HepG2 (cell line): ENCODE results near the gene TRMT112. TPM values are rescaled to one million over a fixed set of nuclear protein-coding genes. Genes with fewer than 3 reads are reported as not detected.

Source experiments
- ATAC-seq: fragments of 200-7000 bp; cut with Tn5 transposase; 3 replicates; pipeline ENCODE4 v1.9.1; 2020; ENCODE audit warnings: mild to moderate bottlenecking, moderate library complexity
- BruUV-seq: library from RNA; stranded (reverse); fragments of 400-500 nt; replicated peaks from 2 replicates; lab custom pipeline; 2021; lab: Mats Ljungman, UMichigan
- CTCF ChIA-PET: fragments of 300-600 bp; formaldehyde crosslinking; extraction: SDS; loops from one replicate; lab custom pipeline; 2021; ENCODE audit warnings: low total read pairs, inconsistent platforms, low intra/inter-chr PET ratio; lab: Yijun Ruan, JAX
- POLR2A ChIA-PET: fragments of 350-600 bp; sonication (Branson Sonifier 250); formaldehyde crosslinking; loops from one replicate; lab custom pipeline; 2020; ENCODE audit warnings: antibody characterized with exemption, inconsistent platforms; lab: Yijun Ruan, JAX
- DNase-seq: peaks from one replicate; pipeline ENCODE4 v3.0.0-alpha.2; 2015; ENCODE audit warnings: low spot score
- FAIRE-seq: peaks from 3 replicates; lab custom pipeline; 2011; peaks lifted over from hg19 to GRCh38; lab: Jason Lieb, UNC
- H2AFZ ChIP-seq: one replicate; pipeline ENCODE4 v1.6.1; 2011; ENCODE audit warnings: low read length, inconsistent platforms
- H3K27ac ChIP-seq: fragments of 300-600 bp; 3 replicates; pipeline ENCODE4 v1.8.0; 2011; ENCODE audit warnings: mixed run types, mild to moderate bottlenecking, mixed read lengths, low read length, inconsistent platforms; ENCODE audit not compliant: insufficient read depth; ENCODE audit errors: extremely low read length
- H3K27me3 ChIP-seq, 2 experiments: fragments of 200-600 bp in 1 of 2; 2 replicates in 1 of 2; 3 replicates in 1 of 2; pipeline versions ENCODE4 v1.6.0 to v1.8.0; 2011; ENCODE audit warnings: low read length in 2 of 2, mild to moderate bottlenecking in 2 of 2, moderate library complexity in 2 of 2, inconsistent platforms in 1 of 2; ENCODE audit not compliant: insufficient read depth in 2 of 2, control insufficient read depth in 1 of 2
- H3K36me3 ChIP-seq, 2 experiments: fragments of 200-600 bp in 1 of 2; replicated peaks in 1 of 2; 2 replicates in 1 of 2; 3 replicates in 1 of 2; pipeline versions ENCODE4 v1.5.1 to v1.8.0; 2011; ENCODE audit warnings: low read length in 2 of 2, inconsistent platforms in 1 of 2; ENCODE audit not compliant: insufficient read depth in 2 of 2, control insufficient read depth in 1 of 2
- H3K4me1 ChIP-seq: 2 replicates; pipeline ENCODE4 v1.5.1; 2012; ENCODE audit warnings: low read length, inconsistent platforms; ENCODE audit not compliant: insufficient read depth
- H3K4me2 ChIP-seq: 2 replicates; pipeline ENCODE4 v1.6.0; 2011; ENCODE audit warnings: low read depth, low read length, inconsistent platforms
- H3K4me3 ChIP-seq, 3 experiments: fragments of 200-600 bp in 1 of 3; sonication (generic), shearing (Covaris generic) in 1 of 3; replicated peaks in 1 of 3; 2 replicates each; pipeline ENCODE4 v1.5.1; 2011 to 2016; ENCODE audit warnings: low read length in 3 of 3, inconsistent platforms in 2 of 3, low read depth in 2 of 3, mild to moderate bottlenecking in 2 of 3, control low read depth in 1 of 3, mixed read lengths in 1 of 3; ENCODE audit not compliant: insufficient read depth in 1 of 3
- H3K79me2 ChIP-seq: one replicate; pipeline ENCODE4 v1.6.1; 2011; ENCODE audit warnings: low read length, inconsistent platforms; ENCODE audit not compliant: insufficient read depth
- H3K9ac ChIP-seq: 2 replicates; pipeline ENCODE4 v1.6.0; 2011; ENCODE audit warnings: mild to moderate bottlenecking, low read depth, low read length, inconsistent platforms; ENCODE audit not compliant: insufficient read depth
- H3K9me3 ChIP-seq: 2 replicates; pipeline ENCODE4 v1.5.1; 2012; ENCODE audit warnings: mild to moderate bottlenecking, low read length
- H4K20me1 ChIP-seq: 2 replicates; pipeline ENCODE4 v1.6.0; 2011; ENCODE audit warnings: inconsistent platforms, mild to moderate bottlenecking, low read length, moderate library complexity; ENCODE audit not compliant: insufficient read depth
- AKAP8 ChIP-seq: sonication (generic); formaldehyde crosslinking; IDR thresholded peaks from 2 replicates; pipeline ENCODE4 v1.5.1; 2020; ENCODE audit warnings: mild to moderate bottlenecking, missing genetic modification reagents
- ATF7-NPFF ChIP-seq: sonication (generic); formaldehyde crosslinking; IDR thresholded peaks from 2 replicates; pipeline ENCODE4 v1.8.1; 2023; ENCODE audit warnings: mild to moderate bottlenecking, low read depth, missing genetic modification reagents, moderate library complexity
- FOSL2 ChIP-seq: sonication (generic); formaldehyde crosslinking; IDR thresholded peaks from 2 replicates; pipeline ENCODE4 v1.4.0; 2020; ENCODE audit warnings: missing genetic modification reagents
- HOXA5 ChIP-seq: sonication (generic); formaldehyde crosslinking; IDR thresholded peaks from 2 replicates; pipeline ENCODE4 v1.4.0; 2020; ENCODE audit warnings: missing genetic modification reagents
- MEIS2 ChIP-seq: sonication (generic); formaldehyde crosslinking; IDR thresholded peaks from 2 replicates; pipeline ENCODE4 v1.9.0; 2021; ENCODE audit warnings: mild to moderate bottlenecking, missing genetic modification reagents
- NFIB ChIP-seq: sonication (generic); formaldehyde crosslinking; IDR thresholded peaks from 2 replicates; pipeline ENCODE4 v1.9.0; 2021; ENCODE audit warnings: missing genetic modification reagents, mild to moderate bottlenecking, borderline replicate concordance
- POGK ChIP-seq: sonication (generic); formaldehyde crosslinking; conservative IDR thresholded peaks from 2 replicates; pipeline ENCODE4 v1.8.0; 2022; ENCODE audit warnings: mild to moderate bottlenecking, moderate library complexity, missing genetic modification reagents
- RAD21 ChIP-seq: fragments of 450-650 bp; formaldehyde crosslinking; IDR thresholded peaks from 2 replicates; pipeline ENCODE4 v1.5.0; 2020; ENCODE audit warnings: mild to moderate bottlenecking
- TMF1 ChIP-seq: sonication (generic); formaldehyde crosslinking; IDR thresholded peaks from 2 replicates; pipeline ENCODE4 v1.8.1; 2022; ENCODE audit warnings: low read depth, missing genetic modification reagents
- ZNF3 ChIP-seq: IDR thresholded peaks from 2 replicates; pipeline ENCODE4 v1.7.0; 2017; ENCODE audit warnings: inconsistent platforms
- ZNF441 ChIP-seq: sonication (generic); formaldehyde crosslinking; IDR thresholded peaks from 2 replicates; pipeline ENCODE4 v1.7.0; 2021; ENCODE audit warnings: missing genetic modification reagents, borderline replicate concordance
- WGBS: methylation state at CpG from one replicate; pipeline ENCODE4 v1.1.6; 2017; ENCODE audit warnings: low lambda C conversion rate; 5-methylcytosine and 5-hydroxymethylcytosine counted together
- in situ Hi-C: cut with HindIII; loops from 2 replicates; pipeline ENCODE4 v1.10.0; 2017; ENCODE audit warnings: low pct_unique_long_range_greater_than_20kb; ENCODE audit not compliant: extremely low pct_ligation_motif_present
- intact Hi-C: fragments of 100-400 bp; cut with micrococcal nuclease; formaldehyde crosslinking; loops from one replicate; pipeline ENCODE4 v1.10.0; 2022; ENCODE audit not compliant: unreplicated experiment
- polyA plus RNA-seq, 8 experiments: library from polyadenylated mRNA; depleted of rRNA in 3 of 8; stranded (reverse) in 7 of 8; unstranded in 1 of 8; fragments of >200 nt; fragmentation: Illumina TruSeq in 4 of 8; extraction: Trizol in 4 of 8; gene quantifications; 2 replicates each; pipeline versions ENCODE4 v1.2.1 to v1.2.3, GENCODE V29; 2011 to 2016; ENCODE audit warnings: low read depth in 4 of 8, missing spikeins in 1 of 8, mixed read lengths in 1 of 8; ENCODE audit not compliant: insufficient read depth in 1 of 8
- total RNA-seq, 5 experiments: library from RNA; depleted of rRNA; stranded (reverse); fragments of >200 nt; fragmentation: Illumina TruSeq; extraction: Trizol; gene quantifications; 2 replicates each; pipeline ENCODE4 v1.2.3, GENCODE V29; 2016; ENCODE audit warnings: low read depth in 1 of 5
- TF ChIP-seq, protein P1 (sequence below): sonication (generic); formaldehyde crosslinking; IDR thresholded peaks from 2 replicates; pipeline ENCODE4 v1.5.0; 2020; ENCODE audit warnings: mild to moderate bottlenecking, missing genetic modification reagents, borderline replicate concordance

The TRMT112 gene
- total and polyA plus RNA-seq, 2 of the 13 experiments (the other 11 are each of a cell fraction or from before 2014, with no cell fraction given): 186 to 409 TPM

DNA sequence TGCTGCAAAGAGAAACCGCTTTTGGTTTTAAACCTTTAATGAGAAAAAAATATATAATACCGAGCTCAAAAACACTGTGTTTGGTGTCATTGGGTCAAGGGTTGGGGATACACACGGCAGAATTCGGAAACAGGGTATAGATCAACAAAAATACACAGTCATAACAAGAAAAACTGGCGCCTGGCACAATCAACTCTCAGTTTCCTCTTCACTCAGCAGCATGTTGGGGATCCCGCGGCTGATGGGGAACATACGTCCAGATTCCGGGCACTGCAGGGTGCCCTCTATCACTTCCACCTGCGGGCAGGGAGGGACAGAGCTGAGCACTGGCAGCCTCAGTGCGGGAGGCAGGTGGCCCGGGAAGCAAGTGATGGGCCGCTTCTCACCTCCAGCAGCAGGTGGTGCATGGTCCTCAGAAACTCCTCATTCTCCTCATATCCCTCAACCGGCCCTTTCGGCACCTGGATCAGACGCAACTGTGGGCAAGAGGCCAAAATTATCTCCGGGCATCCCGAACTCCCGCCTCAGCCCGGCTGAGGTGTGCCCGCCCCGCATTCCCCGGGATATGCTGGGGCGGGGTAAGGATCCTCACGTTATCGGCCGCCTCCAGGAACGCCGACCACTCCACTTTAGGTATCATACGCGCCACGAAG lies 561 bp downstream of the TRMT112 start:
- DNase-seq: peak; percentile 41
- WGBS: 4% methylated on average over 13 of the region's 32 CpGs
- in situ Hi-C loops (no loop called here), intact Hi-C loops (loop anchor here (2.0 kb wide), 1 partner anchor 42 kb away; the partner anchor contains the start of gene RPS6KA4)
- ATAC-seq: peak; percentile 12
- Histone ChIP-seq H3K9me3 (no peaks in the 10 kb centered on the region), H4K20me1 (no peaks in the 10 kb centered on the region), H3K79me2 (peaks cover 15% of the 10 kb centered on the region), H3K27me3 (no peaks in the 10 kb centered on the region; a peak in 1 of 5 replicates), H2AFZ (no peak overlapping the region), H3K4me1 (peaks cover 22% of the 10 kb centered on the region), H3K36me3 (peaks cover 1 to 33% of the 10 kb centered on the region in 2 experiments; a peak in 3 of 5 replicates), H3K27ac (peak overlapping the region; percentile 98), H3K4me2 (peak overlapping the region; percentile 99), H3K9ac (peak overlapping the region; percentile 94), H3K4me3 (peak overlapping the region; percentile 97 to 99 (median 99))
- TSS peak; percentile 100 for BruUV-seq
- ChIA-PET CTCF (no interaction called here), POLR2A (interaction anchor here (0.8 to 4.5 kb wide), 17 partner anchors 11 to 462 kb away, joined by 3 to 103 read pairs (median 9); partner anchors contain the start of genes BAD, CATSPERZ, ESRRA and FKBP2)
- FAIRE-seq: no peak
- TF ChIP-seq ATF7-NPFF (peak; percentile 50; the same call in 1 of the 2 replicates), POGK (CRISPR knock-in tag) (0 out of 2 replicates have a peak, but pooled peaks have one; percentile 10), MEIS2 (CRISPR knock-in tag) (no peak), ZNF441 (CRISPR knock-in tag) (0 out of 2 replicates have a peak, but pooled peaks have one; percentile 12), HOXA5 (CRISPR knock-in tag) (0 out of 2 replicates have a peak, but pooled peaks have one; percentile 11), FOSL2 (0 out of 2 replicates have a peak, but pooled peaks have one; percentile 2), TMF1 (CRISPR knock-in tag) (0 out of 2 replicates have a peak, but pooled peaks have one; percentile 5), AKAP8 (CRISPR knock-in tag) (peak; percentile 85), RAD21 (CRISPR knock-in tag) (peak; percentile 49; the same call in 1 of the 2 replicates), NFIB (no peak), ZNF3 (CRISPR knock-in tag) (0 out of 2 replicates have a peak, but pooled peaks have one; percentile 18)
- TF ChIP-seq, protein P1, sequence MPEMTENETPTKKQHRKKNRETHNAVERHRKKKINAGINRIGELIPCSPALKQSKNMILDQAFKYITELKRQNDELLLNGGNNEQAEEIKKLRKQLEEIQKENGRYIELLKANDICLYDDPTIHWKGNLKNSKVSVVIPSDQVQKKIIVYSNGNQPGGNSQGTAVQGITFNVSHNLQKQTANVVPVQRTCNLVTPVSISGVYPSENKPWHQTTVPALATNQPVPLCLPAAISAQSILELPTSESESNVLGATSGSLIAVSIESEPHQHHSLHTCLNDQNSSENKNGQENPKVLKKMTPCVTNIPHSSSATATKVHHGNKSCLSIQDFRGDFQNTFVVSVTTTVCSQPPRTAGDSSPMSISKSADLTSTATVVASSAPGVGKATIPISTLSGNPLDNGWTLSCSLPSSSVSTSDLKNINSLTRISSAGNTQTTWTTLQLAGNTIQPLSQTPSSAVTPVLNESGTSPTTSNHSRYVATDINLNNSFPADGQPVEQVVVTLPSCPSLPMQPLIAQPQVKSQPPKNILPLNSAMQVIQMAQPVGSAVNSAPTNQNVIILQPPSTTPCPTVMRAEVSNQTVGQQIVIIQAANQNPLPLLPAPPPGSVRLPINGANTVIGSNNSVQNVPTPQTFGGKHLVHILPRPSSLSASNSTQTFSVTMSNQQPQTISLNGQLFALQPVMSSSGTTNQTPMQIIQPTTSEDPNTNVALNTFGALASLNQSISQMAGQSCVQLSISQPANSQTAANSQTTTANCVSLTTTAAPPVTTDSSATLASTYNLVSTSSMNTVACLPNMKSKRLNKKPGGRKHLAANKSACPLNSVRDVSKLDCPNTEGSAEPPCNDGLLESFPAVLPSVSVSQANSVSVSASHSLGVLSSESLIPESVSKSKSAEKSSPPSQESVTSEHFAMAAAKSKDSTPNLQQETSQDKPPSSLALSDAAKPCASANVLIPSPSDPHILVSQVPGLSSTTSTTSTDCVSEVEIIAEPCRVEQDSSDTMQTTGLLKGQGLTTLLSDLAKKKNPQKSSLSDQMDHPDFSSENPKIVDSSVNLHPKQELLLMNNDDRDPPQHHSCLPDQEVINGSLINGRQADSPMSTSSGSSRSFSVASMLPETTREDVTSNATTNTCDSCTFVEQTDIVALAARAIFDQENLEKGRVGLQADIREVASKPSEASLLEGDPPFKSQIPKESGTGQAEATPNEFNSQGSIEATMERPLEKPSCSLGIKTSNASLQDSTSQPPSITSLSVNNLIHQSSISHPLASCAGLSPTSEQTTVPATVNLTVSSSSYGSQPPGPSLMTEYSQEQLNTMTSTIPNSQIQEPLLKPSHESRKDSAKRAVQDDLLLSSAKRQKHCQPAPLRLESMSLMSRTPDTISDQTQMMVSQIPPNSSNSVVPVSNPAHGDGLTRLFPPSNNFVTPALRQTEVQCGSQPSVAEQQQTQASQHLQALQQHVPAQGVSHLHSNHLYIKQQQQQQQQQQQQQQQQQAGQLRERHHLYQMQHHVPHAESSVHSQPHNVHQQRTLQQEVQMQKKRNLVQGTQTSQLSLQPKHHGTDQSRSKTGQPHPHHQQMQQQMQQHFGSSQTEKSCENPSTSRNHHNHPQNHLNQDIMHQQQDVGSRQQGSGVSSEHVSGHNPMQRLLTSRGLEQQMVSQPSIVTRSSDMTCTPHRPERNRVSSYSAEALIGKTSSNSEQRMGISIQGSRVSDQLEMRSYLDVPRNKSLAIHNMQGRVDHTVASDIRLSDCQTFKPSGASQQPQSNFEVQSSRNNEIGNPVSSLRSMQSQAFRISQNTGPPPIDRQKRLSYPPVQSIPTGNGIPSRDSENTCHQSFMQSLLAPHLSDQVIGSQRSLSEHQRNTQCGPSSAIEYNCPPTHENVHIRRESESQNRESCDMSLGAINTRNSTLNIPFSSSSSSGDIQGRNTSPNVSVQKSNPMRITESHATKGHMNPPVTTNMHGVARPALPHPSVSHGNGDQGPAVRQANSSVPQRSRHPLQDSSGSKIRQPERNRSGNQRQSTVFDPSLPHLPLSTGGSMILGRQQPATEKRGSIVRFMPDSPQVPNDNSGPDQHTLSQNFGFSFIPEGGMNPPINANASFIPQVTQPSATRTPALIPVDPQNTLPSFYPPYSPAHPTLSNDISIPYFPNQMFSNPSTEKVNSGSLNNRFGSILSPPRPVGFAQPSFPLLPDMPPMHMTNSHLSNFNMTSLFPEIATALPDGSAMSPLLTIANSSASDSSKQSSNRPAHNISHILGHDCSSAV (CRISPR knock-in tag): no peak
